Inflammatory macrophage treated with lipopolysaccharide for 1 hour (primary cell): ENCODE measurements around the gene SH3RF2.
"Not testable (repeated sequence)": the region's sequence is repeated elsewhere in the genome, so short reads cannot be mapped to it uniquely, and the experiment has no call there.

ENCODE experiments used
- DNase-seq, 2 donors: peaks; one replicate each; pipeline ENCODE4 v3.0.0-alpha.2; 2020 to 2022

Gene SH3RF2

GRCh38 chr5:145951071-145951470, 14.7 kb downstream of the SH3RF2 start:
- DNase-seq, result no peak

GRCh38 chr5:145953202-145953601, 16.8 kb downstream of the SH3RF2 start:
- DNase-seq, result no peak

- not testable (repeated sequence) for DNase-seq
These were observed 17.8 kb downstream of the SH3RF2 start for GRCh38 chr5:145954140-145954539.

GRCh38 chr5:145957388-145957787, 21.0 kb downstream of the SH3RF2 start:
- DNase-seq, result no peak

- DNase-seq, result no peak
These were observed 22.1 kb downstream of the SH3RF2 start for GRCh38 chr5:145958436-145958835.

GRCh38 chr5:145960166-145960565, 23.8 kb downstream of the SH3RF2 start:
- no peak for DNase-seq

- no peak for DNase-seq
These were observed 24.6 kb downstream of the SH3RF2 start for GRCh38 chr5:145960848-145961600.

- DNase-seq, result no peak
These were observed 25.6 kb downstream of the SH3RF2 start for GRCh38 chr5:145962001-145962400.

- DNase-seq, result not testable (repeated sequence)
These were observed 27.6 kb downstream of the SH3RF2 start for GRCh38 chr5:145964008-145964407.

GRCh38 chr5:145965804-145966203, 29.4 kb downstream of the SH3RF2 start:
- DNase-seq, result peak; percentile 19 to 42

GRCh38 chr5:145967296-145967695, 30.9 kb downstream of the SH3RF2 start:
- DNase-seq, result no peak

- no peak for DNase-seq
These were observed 32.8 kb downstream of the SH3RF2 start for GRCh38 chr5:145968970-145969713.

GRCh38 chr5:145969714-145970092, 33.3 kb downstream of the SH3RF2 start:
- no peak for DNase-seq

- no peak for DNase-seq
These were observed 34.7 kb downstream of the SH3RF2 start for GRCh38 chr5:145971108-145971507.

- DNase-seq, result no peak
These were observed 35.3 kb downstream of the SH3RF2 start for GRCh38 chr5:145971701-145972100.

GRCh38 chr5:145975001-145975360, 38.6 kb downstream of the SH3RF2 start:
- DNase-seq, result no peak

- DNase-seq, result no peak
These were observed 39.1 kb downstream of the SH3RF2 start for GRCh38 chr5:145975361-145976066.

GRCh38 chr5:145976431-145977155, 40.2 kb downstream of the SH3RF2 start:
- DNase-seq, result peak in 1 of 2 donors; percentile 29

GRCh38 chr5:145978171-145978570, 41.8 kb downstream of the SH3RF2 start:
- no peak for DNase-seq

GRCh38 chr5:145978708-145979107, 42.3 kb downstream of the SH3RF2 start:
- no peak for DNase-seq

GRCh38 chr5:145979270-145980223, 43.2 kb downstream of the SH3RF2 start:
- DNase-seq, result no peak

- no peak for DNase-seq
These were observed 43.9 kb downstream of the SH3RF2 start for GRCh38 chr5:145980259-145980658.
